SK-N-SH treated with all-trans-retinoic acid at 6 μM for 48 hours (cell line): Measurements from ENCODE around the gene CABP1.
"Not testable (repeated sequence)": the region's sequence is repeated elsewhere in the genome, so short reads cannot be mapped to it uniquely, and the experiment has no call there.

Experiments
- ATAC-seq: fragments of 200-7000 bp; cut with Tn5 transposase; 3 replicates; pipeline ENCODE4 v1.9.1; 2020; ENCODE audit warnings: mild to moderate bottlenecking, moderate library complexity
- ARNTL ChIP-seq: fragments of 450-650 bp; formaldehyde crosslinking; IDR thresholded peaks from 2 replicates; pipeline ENCODE4 v1.5.0; 2020; ENCODE audit warnings: low read depth, mild to moderate bottlenecking, moderate library complexity, borderline replicate concordance
- BACH2 ChIP-seq: fragments of 250-450 bp; sonication (Bioruptor Pico); IDR thresholded peaks from 2 replicates; pipeline ENCODE4 v1.9.0; 2021; ENCODE audit warnings: mild to moderate bottlenecking, borderline replicate concordance
- CSDC2 ChIP-seq: fragments of 250-450 bp; sonication (Bioruptor Pico); IDR thresholded peaks from 2 replicates; pipeline ENCODE4 v1.5.0; 2020; ENCODE audit warnings: mild to moderate bottlenecking, moderate library complexity
- ESRRG ChIP-seq: fragments of 250-450 bp; sonication (Bioruptor Pico); IDR thresholded peaks from 2 replicates; pipeline ENCODE4 v1.6.1; 2021; ENCODE audit warnings: mild to moderate bottlenecking
- GLIS3 ChIP-seq: fragments of 250-450 bp; sonication (Bioruptor Pico); IDR thresholded peaks from 2 replicates; pipeline ENCODE4 v1.5.0; 2020; ENCODE audit warnings: mild to moderate bottlenecking, moderate library complexity
- ISL1 ChIP-seq: fragments of 250-450 bp; sonication (Bioruptor Pico); IDR thresholded peaks from 2 replicates; pipeline ENCODE4 v2.1.2; 2022; ENCODE audit warnings: mild to moderate bottlenecking, moderate library complexity
- OSR1 ChIP-seq: fragments of 250-450 bp; sonication (Bioruptor Pico); IDR thresholded peaks from 2 replicates; pipeline ENCODE4 v1.8.0; 2022; ENCODE audit warnings: moderate library complexity, mild to moderate bottlenecking, inconsistent platforms
- PPARA ChIP-seq: fragments of 250-450 bp; sonication (Bioruptor Pico); IDR thresholded peaks from 2 replicates; pipeline ENCODE4 v1.5.0; 2020; ENCODE audit warnings: mild to moderate bottlenecking, borderline replicate concordance
- RARB ChIP-seq: fragments of 250-450 bp; sonication (Bioruptor Pico); IDR thresholded peaks from 2 replicates; pipeline ENCODE4 v1.8.0; 2021; ENCODE audit warnings: mild to moderate bottlenecking, moderate library complexity
- SNAI2 ChIP-seq: fragments of 250-450 bp; sonication (Bioruptor Pico); IDR thresholded peaks from 2 replicates; pipeline ENCODE4 v1.5.0; 2020; ENCODE audit warnings: mild to moderate bottlenecking, moderate library complexity
- TCF4 ChIP-seq: fragments of 250-450 bp; sonication (Bioruptor Pico); IDR thresholded peaks from 2 replicates; pipeline ENCODE4 v1.8.0; 2021; ENCODE audit warnings: mild to moderate bottlenecking, moderate library complexity, borderline replicate concordance
- TOX ChIP-seq: fragments of 250-450 bp; sonication (Bioruptor Pico); IDR thresholded peaks from 2 replicates; pipeline ENCODE4 v1.8.0; 2021; ENCODE audit warnings: mild to moderate bottlenecking, moderate library complexity, borderline replicate concordance
- ZC3H10 ChIP-seq: fragments of 250-450 bp; sonication (Bioruptor Pico); IDR thresholded peaks from 2 replicates; pipeline ENCODE4 v1.5.1; 2021; ENCODE audit warnings: mild to moderate bottlenecking, moderate library complexity
- ZFP3 ChIP-seq: fragments of 250-450 bp; sonication (Bioruptor Pico); IDR thresholded peaks from 2 replicates; pipeline ENCODE4 v1.5.0; 2020; ENCODE audit warnings: mild to moderate bottlenecking, moderate library complexity
- ZNF565 ChIP-seq: fragments of 450-650 bp; formaldehyde crosslinking; conservative IDR thresholded peaks from 2 replicates; pipeline ENCODE4 v1.5.0; 2020; ENCODE audit warnings: low read depth, mild to moderate bottlenecking, moderate library complexity
- ZNF8 ChIP-seq: fragments of 450-650 bp; formaldehyde crosslinking; IDR thresholded peaks from 2 replicates; pipeline ENCODE4 v1.5.0; 2020; ENCODE audit warnings: mild to moderate bottlenecking, moderate library complexity
- TF ChIP-seq, protein P1 (sequence below): fragments of 250-450 bp; sonication (Bioruptor Pico); IDR thresholded peaks from 2 replicates; pipeline ENCODE4 v1.8.0; 2020; ENCODE audit warnings: mild to moderate bottlenecking, moderate library complexity, borderline replicate concordance
- TF ChIP-seq, protein P2 (sequence below): fragments of 250-450 bp; sonication (Bioruptor Pico); IDR thresholded peaks from 2 replicates; pipeline ENCODE4 v1.8.0; 2021; ENCODE audit warnings: low read depth, mild to moderate bottlenecking, moderate library complexity, borderline replicate concordance
- TF ChIP-seq, protein P3 (sequence below): fragments of 250-450 bp; sonication (Bioruptor Pico); IDR thresholded peaks from 2 replicates; pipeline ENCODE4 v1.5.1; 2020; ENCODE audit warnings: low read depth, mild to moderate bottlenecking, moderate library complexity
- TF ChIP-seq, protein P4 (sequence below): fragments of 250-450 bp; sonication (Bioruptor Pico); IDR thresholded peaks from 2 replicates; pipeline ENCODE4 v1.5.0; 2020; ENCODE audit warnings: mild to moderate bottlenecking, moderate library complexity
- TF ChIP-seq, protein P5 (sequence below): fragments of 250-450 bp; sonication (Bioruptor Pico); IDR thresholded peaks from 2 replicates; pipeline ENCODE4 v1.5.1; 2021; ENCODE audit warnings: mild to moderate bottlenecking, moderate library complexity

The CABP1 gene

DNA sequence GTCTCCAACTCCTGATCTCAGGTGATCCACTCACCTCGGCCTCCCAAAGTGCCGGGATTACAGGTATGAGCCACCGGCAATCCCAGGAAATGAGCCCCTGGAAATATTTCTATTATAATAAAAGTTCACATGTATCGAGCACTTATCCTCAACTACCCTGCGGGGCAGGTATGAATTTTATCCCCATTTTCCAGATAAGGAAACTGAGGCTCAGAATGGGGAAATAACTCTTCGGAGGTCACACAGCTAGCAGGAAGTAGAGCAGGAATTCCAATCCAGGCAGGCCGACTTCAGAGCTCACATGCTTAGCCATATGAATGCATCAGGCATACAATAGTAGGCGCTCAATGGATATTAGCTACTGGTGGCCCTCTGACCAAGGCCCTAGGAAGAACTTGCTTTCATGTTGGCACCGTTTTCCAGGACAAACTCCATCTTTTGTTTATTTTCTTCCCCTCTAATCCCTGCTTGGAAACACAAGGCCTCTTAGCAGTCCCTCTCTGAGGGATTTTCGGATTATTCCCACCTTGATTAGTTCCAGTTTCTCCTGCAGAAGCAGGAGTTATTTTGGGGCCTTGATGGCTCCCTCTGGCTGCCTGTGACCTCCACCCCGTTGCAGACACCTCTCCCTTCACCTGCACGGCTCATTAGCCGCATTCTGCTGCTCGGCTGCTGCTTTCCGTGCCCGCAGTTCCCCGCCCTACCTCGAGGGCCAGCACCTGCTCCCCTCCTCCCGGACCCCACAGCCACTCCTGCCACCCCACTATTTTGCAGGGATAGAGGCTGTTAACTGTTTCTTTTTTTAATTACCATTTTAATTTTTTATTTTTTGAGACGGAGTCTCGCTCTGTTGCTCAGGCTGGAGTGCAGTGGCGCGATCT lies 40.5 kb upstream of the CABP1 start:
- no peak for TF ChIP-seq ISL1 (CRISPR knock-in tag)
- TF ChIP-seq TCF4 (CRISPR knock-in tag) = no peak
- TF ChIP-seq ESRRG (CRISPR knock-in tag) = no peak
- TF ChIP-seq ARNTL (CRISPR knock-in tag) = no peak
- no peak for TF ChIP-seq RARB (CRISPR knock-in tag)
- no peak for TF ChIP-seq ZC3H10 (CRISPR knock-in tag)
- TF ChIP-seq, protein P1, sequence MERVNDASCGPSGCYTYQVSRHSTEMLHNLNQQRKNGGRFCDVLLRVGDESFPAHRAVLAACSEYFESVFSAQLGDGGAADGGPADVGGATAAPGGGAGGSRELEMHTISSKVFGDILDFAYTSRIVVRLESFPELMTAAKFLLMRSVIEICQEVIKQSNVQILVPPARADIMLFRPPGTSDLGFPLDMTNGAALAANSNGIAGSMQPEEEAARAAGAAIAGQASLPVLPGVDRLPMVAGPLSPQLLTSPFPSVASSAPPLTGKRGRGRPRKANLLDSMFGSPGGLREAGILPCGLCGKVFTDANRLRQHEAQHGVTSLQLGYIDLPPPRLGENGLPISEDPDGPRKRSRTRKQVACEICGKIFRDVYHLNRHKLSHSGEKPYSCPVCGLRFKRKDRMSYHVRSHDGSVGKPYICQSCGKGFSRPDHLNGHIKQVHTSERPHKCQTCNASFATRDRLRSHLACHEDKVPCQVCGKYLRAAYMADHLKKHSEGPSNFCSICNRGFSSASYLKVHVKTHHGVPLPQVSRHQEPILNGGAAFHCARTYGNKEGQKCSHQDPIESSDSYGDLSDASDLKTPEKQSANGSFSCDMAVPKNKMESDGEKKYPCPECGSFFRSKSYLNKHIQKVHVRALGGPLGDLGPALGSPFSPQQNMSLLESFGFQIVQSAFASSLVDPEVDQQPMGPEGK (CRISPR knock-in tag) = no peak
- TF ChIP-seq, protein P2, sequence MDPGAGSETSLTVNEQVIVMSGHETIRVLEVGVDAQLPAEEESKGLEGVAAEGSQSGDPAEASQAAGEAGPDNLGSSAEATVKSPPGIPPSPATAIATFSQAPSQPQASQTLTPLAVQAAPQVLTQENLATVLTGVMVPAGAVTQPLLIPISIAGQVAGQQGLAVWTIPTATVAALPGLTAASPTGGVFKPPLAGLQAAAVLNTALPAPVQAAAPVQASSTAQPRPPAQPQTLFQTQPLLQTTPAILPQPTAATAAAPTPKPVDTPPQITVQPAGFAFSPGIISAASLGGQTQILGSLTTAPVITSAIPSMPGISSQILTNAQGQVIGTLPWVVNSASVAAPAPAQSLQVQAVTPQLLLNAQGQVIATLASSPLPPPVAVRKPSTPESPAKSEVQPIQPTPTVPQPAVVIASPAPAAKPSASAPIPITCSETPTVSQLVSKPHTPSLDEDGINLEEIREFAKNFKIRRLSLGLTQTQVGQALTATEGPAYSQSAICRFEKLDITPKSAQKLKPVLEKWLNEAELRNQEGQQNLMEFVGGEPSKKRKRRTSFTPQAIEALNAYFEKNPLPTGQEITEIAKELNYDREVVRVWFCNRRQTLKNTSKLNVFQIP (CRISPR knock-in tag) = no peak
- TF ChIP-seq, protein P3, sequence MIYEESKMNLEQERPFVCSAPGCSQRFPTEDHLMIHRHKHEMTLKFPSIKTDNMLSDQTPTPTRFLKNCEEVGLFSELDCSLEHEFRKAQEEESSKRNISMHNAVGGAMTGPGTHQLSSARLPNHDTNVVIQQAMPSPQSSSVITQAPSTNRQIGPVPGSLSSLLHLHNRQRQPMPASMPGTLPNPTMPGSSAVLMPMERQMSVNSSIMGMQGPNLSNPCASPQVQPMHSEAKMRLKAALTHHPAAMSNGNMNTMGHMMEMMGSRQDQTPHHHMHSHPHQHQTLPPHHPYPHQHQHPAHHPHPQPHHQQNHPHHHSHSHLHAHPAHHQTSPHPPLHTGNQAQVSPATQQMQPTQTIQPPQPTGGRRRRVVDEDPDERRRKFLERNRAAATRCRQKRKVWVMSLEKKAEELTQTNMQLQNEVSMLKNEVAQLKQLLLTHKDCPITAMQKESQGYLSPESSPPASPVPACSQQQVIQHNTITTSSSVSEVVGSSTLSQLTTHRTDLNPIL (CRISPR knock-in tag) = no peak
- no peak for TF ChIP-seq GLIS3
- TF ChIP-seq, protein P4, sequence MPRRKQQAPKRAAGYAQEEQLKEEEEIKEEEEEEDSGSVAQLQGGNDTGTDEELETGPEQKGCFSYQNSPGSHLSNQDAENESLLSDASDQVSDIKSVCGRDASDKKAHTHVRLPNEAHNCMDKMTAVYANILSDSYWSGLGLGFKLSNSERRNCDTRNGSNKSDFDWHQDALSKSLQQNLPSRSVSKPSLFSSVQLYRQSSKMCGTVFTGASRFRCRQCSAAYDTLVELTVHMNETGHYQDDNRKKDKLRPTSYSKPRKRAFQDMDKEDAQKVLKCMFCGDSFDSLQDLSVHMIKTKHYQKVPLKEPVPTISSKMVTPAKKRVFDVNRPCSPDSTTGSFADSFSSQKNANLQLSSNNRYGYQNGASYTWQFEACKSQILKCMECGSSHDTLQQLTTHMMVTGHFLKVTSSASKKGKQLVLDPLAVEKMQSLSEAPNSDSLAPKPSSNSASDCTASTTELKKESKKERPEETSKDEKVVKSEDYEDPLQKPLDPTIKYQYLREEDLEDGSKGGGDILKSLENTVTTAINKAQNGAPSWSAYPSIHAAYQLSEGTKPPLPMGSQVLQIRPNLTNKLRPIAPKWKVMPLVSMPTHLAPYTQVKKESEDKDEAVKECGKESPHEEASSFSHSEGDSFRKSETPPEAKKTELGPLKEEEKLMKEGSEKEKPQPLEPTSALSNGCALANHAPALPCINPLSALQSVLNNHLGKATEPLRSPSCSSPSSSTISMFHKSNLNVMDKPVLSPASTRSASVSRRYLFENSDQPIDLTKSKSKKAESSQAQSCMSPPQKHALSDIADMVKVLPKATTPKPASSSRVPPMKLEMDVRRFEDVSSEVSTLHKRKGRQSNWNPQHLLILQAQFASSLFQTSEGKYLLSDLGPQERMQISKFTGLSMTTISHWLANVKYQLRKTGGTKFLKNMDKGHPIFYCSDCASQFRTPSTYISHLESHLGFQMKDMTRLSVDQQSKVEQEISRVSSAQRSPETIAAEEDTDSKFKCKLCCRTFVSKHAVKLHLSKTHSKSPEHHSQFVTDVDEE (CRISPR knock-in tag) = no peak
- no peak for TF ChIP-seq SNAI2 (CRISPR knock-in tag)
- no peak for TF ChIP-seq TOX (CRISPR knock-in tag)
- TF ChIP-seq BACH2 (CRISPR knock-in tag) = no peak
- no peak for TF ChIP-seq PPARA (CRISPR knock-in tag)
- no peak for TF ChIP-seq OSR1 (CRISPR knock-in tag)
- TF ChIP-seq, protein P5, sequence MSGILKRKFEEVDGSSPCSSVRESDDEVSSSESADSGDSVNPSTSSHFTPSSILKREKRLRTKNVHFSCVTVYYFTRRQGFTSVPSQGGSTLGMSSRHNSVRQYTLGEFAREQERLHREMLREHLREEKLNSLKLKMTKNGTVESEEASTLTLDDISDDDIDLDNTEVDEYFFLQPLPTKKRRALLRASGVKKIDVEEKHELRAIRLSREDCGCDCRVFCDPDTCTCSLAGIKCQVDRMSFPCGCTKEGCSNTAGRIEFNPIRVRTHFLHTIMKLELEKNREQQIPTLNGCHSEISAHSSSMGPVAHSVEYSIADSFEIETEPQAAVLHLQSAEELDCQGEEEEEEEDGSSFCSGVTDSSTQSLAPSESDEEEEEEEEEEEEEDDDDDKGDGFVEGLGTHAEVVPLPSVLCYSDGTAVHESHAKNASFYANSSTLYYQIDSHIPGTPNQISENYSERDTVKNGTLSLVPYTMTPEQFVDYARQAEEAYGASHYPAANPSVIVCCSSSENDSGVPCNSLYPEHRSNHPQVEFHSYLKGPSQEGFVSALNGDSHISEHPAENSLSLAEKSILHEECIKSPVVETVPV = no peak
- no peak for TF ChIP-seq ZNF565
- TF ChIP-seq ZFP3 (CRISPR knock-in tag) = no peak
- ATAC-seq = no peak

DNA sequence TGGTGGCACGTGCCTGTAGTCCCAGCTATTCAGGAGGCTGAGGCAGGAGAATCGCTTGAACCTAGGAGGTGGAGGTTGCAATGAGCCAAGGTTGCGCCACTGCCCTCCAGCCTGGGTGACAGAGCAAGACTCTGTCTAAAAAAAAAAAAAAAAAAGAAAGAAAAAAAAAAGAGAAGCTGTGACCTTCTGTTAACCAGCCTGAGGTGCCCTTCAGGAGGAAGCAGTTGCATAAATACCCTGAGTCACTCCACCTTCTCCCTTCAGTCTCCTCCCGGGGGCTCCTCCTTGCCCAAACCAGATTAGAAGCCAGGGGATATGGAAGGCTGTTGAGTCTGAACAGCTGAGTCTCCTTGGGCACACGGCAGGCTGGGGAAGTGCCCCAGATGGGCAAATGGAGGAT lies 38.0 kb upstream of the CABP1 start:
- not testable (repeated sequence) for ATAC-seq

DNA sequence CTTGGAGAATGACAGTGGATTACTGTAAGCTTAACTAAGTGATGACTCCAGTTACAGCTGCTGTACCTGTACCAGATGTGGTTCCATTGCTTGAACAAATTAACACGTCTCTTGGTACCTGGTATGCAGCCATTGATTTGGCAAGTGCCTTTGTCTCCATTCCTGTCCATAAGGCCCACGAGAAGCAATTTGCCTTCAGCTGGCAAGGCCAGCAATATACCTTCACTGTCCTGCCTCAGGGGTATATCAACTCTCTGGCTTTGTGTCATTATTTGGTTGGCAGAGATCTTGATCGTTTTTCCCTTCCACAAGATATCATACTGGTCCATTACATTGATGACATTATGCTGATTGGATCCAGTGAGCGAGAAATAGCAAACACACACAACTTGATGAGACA lies 29.9 kb upstream of the CABP1 start:
- TF ChIP-seq, protein P3 (CRISPR knock-in tag) = no peak
- TF ChIP-seq SNAI2 (CRISPR knock-in tag) = no peak
- TF ChIP-seq ZFP3 (CRISPR knock-in tag) = no peak
- TF ChIP-seq, protein P5 = no peak
- no peak for TF ChIP-seq ZC3H10 (CRISPR knock-in tag)
- TF ChIP-seq, protein P1 (CRISPR knock-in tag) = no peak
- no peak for TF ChIP-seq RARB (CRISPR knock-in tag)
- TF ChIP-seq ZNF8 (CRISPR knock-in tag) = no peak
- TF ChIP-seq CSDC2 (CRISPR knock-in tag) = no peak
- no peak for TF ChIP-seq TOX (CRISPR knock-in tag)
- no peak for ATAC-seq

DNA sequence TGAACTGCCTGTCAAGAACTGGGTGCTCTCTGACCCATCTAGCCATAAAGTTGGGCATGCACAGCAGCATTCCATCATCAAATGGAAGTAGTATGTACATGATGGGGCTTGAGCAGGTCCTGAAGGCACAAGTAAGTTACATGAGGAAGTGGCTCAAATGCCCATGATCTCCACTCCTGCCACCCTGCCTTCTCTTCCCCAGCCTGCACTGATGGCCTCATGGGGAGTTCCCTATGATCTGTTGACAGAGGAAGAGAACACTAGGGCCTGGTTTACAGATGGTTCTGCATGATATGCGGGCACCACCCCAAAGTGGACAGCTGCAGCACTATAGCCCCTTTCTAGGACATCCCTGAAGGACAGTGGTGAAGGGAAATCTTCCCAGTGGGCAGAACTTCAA lies 28.9 kb upstream of the CABP1 start:
- ATAC-seq = not testable (repeated sequence)
